H1 (cell line): ENCODE data around the gene PSMC3. TPM values are rescaled to one million over a fixed set of nuclear protein-coding genes. Genes with fewer than 3 reads are reported as not detected.

Experiments
- CTCF ChIA-PET: fragments of 300-600 bp; sonication (Branson Sonifier 250); formaldehyde crosslinking; loops from one replicate; lab custom pipeline; 2021; ENCODE audit not compliant: partially characterized antibody; lab: Charles Lee
- POLR2A ChIA-PET: fragments of 300-600 bp; sonication (Branson Sonifier 250); formaldehyde crosslinking; loops from one replicate; lab custom pipeline; 2021; ENCODE audit warnings: inconsistent platforms; ENCODE audit not compliant: partially characterized antibody; lab: Charles Lee
- DNase-seq, 2 experiments: peaks; one replicate each; pipeline versions ENCODE4 v3.0.0 to v3.0.0-alpha.2; 2010 to 2022; ENCODE audit warnings: low spot score in 2 of 2, low read depth in 1 of 2, mixed read lengths in 1 of 2
- FAIRE-seq: peaks from 2 replicates; lab custom pipeline; 2011; peaks lifted over from hg19 to GRCh38; lab: Jason Lieb, UNC
- H2AFZ ChIP-seq: 2 replicates; pipeline ENCODE4 v1.8.1; 2012; ENCODE audit warnings: low read length, inconsistent platforms
- H2AK5ac ChIP-seq: 2 replicates; pipeline ENCODE4 v1.6.1; 2013; ENCODE audit warnings: low read depth, low read length
- H2BK120ac ChIP-seq: replicated peaks from 2 replicates; pipeline ENCODE3; 2013; ENCODE audit warnings: low read depth, low read length, inconsistent platforms
- H2BK12ac ChIP-seq: 2 replicates; pipeline ENCODE4 v1.6.1; 2013; ENCODE audit warnings: low read depth, low read length
- H2BK15ac ChIP-seq: 2 replicates; pipeline ENCODE4 v1.6.1; 2013; ENCODE audit warnings: low read length
- H2BK20ac ChIP-seq: 2 replicates; pipeline ENCODE4 v1.6.1; 2013; ENCODE audit warnings: low read length
- H2BK5ac ChIP-seq: 2 replicates; pipeline ENCODE4 v1.6.1; 2013; ENCODE audit warnings: low read depth, low read length
- H3K14ac ChIP-seq: 2 replicates; pipeline ENCODE4 v1.6.1; 2013; ENCODE audit warnings: inconsistent platforms; ENCODE audit not compliant: insufficient read length
- H3K18ac ChIP-seq: 2 replicates; pipeline ENCODE4 v1.6.1; 2013; ENCODE audit warnings: low read length; ENCODE audit errors: extremely low read depth
- H3K23ac ChIP-seq: 2 replicates; pipeline ENCODE4 v1.6.1; 2013; ENCODE audit warnings: inconsistent platforms; ENCODE audit not compliant: insufficient read length
- H3K23me2 ChIP-seq: 2 replicates; pipeline ENCODE4 v1.6.1; 2013; ENCODE audit warnings: low read depth, low read length
- H3K27ac ChIP-seq: 2 replicates; pipeline ENCODE4 v1.6.1; 2011; ENCODE audit warnings: low read depth, low read length, inconsistent platforms
- H3K27me3 ChIP-seq, 4 experiments: replicated peaks in 1 of 4; 1 replicate in 1 of 4; 2 replicates in 3 of 4; pipeline versions ENCODE4 v1.6.1 to v1.8.1; 2011 to 2013; ENCODE audit warnings: low read length in 3 of 4, mild to moderate bottlenecking in 3 of 4, inconsistent platforms in 2 of 4, mixed read lengths in 2 of 4, moderate library complexity in 1 of 4; ENCODE audit not compliant: control insufficient read depth in 3 of 4, insufficient read depth in 3 of 4; ENCODE audit errors: extremely low read depth in 1 of 4
- H3K36me3 ChIP-seq, 4 experiments: 2 replicates each; pipeline versions ENCODE4 v1.6.1 to v1.8.1; 2011 to 2013; ENCODE audit warnings: mild to moderate bottlenecking in 4 of 4, low read length in 3 of 4, moderate library complexity in 2 of 4, control low read depth in 1 of 4, inconsistent platforms in 1 of 4; ENCODE audit not compliant: insufficient read depth in 4 of 4, control insufficient read depth in 2 of 4
- H3K4ac ChIP-seq: replicated peaks from 2 replicates; pipeline ENCODE3; 2013; ENCODE audit warnings: low read length, low read depth, mixed read lengths, inconsistent platforms; ENCODE audit not compliant: insufficient read length
- H3K4me1 ChIP-seq, 4 experiments: replicated peaks in 1 of 4; 1 replicate in 1 of 4; 2 replicates in 3 of 4; pipeline versions ENCODE4 v1.6.1 to v1.8.1; 2011 to 2013; ENCODE audit warnings: low read length in 3 of 4, inconsistent platforms in 2 of 4, mixed read lengths in 1 of 4; ENCODE audit not compliant: insufficient read depth in 4 of 4, control insufficient read depth in 3 of 4
- H3K4me2 ChIP-seq, 2 experiments: 2 replicates each; pipeline versions ENCODE4 v1.6.1 to v1.8.1; 2011 to 2013; ENCODE audit warnings: low read depth in 2 of 2, low read length in 2 of 2, control low read depth in 1 of 2, inconsistent platforms in 1 of 2, mild to moderate bottlenecking in 1 of 2; ENCODE audit not compliant: insufficient read depth in 1 of 2
- H3K4me3 ChIP-seq, 4 experiments: fragments of 200-600, 300-600 bp in 1 of 4; sonication (generic), shearing (Covaris generic), sonication (Bioruptor Twin) in 1 of 4; 2 replicates each; pipeline versions ENCODE4 v1.5.1 to v1.8.1; 2011 to 2016; ENCODE audit warnings: low read length in 4 of 4, low read depth in 3 of 4, control low read depth in 2 of 4, inconsistent platforms in 2 of 4, mild to moderate bottlenecking in 2 of 4, mixed read lengths in 1 of 4, moderate library complexity in 1 of 4; ENCODE audit not compliant: insufficient read depth in 2 of 4; ENCODE audit errors: extremely low read depth in 1 of 4
- H3K56ac ChIP-seq: replicated peaks from 2 replicates; pipeline ENCODE3; 2013; ENCODE audit warnings: low read depth, mild to moderate bottlenecking, mixed read lengths, low read length, inconsistent platforms; ENCODE audit not compliant: insufficient read length
- H3K79me1 ChIP-seq: 2 replicates; pipeline ENCODE4 v1.6.1; 2013; ENCODE audit warnings: low read depth, low read length, control low read depth
- H3K79me2 ChIP-seq, 2 experiments: 2 replicates each; pipeline versions ENCODE4 v1.6.1 to v1.8.1; 2012 to 2013; ENCODE audit warnings: low read length in 2 of 2, mild to moderate bottlenecking in 2 of 2, inconsistent platforms in 1 of 2; ENCODE audit not compliant: insufficient read depth in 2 of 2, control insufficient read depth in 1 of 2
- H3K9ac ChIP-seq, 4 experiments: replicated peaks in 1 of 4; 1 replicate in 1 of 4; 2 replicates in 3 of 4; pipeline versions ENCODE4 v1.6.1 to v1.8.1; 2011 to 2013; ENCODE audit warnings: low read depth in 3 of 4, low read length in 3 of 4, control low read depth in 2 of 4, mild to moderate bottlenecking in 2 of 4, moderate library complexity in 2 of 4, inconsistent platforms in 1 of 4; ENCODE audit errors: extremely low read depth in 1 of 4
- H3K9me3 ChIP-seq, 2 experiments: 2 replicates each; pipeline versions ENCODE4 v1.6.1 to v1.8.1; 2012 to 2013; ENCODE audit warnings: mild to moderate bottlenecking in 2 of 2, moderate library complexity in 2 of 2, control low read depth in 1 of 2, inconsistent platforms in 1 of 2, low read depth in 1 of 2, low read length in 1 of 2, mixed read lengths in 1 of 2; ENCODE audit not compliant: insufficient read depth in 2 of 2
- H4K20me1 ChIP-seq, 2 experiments: replicated peaks in 1 of 2; 2 replicates each; pipeline versions ENCODE3 to v1.8.1; 2011 to 2013; ENCODE audit warnings: inconsistent platforms in 2 of 2, low read length in 2 of 2, mild to moderate bottlenecking in 1 of 2; ENCODE audit not compliant: insufficient read depth in 2 of 2, control insufficient read depth in 1 of 2
- H4K5ac ChIP-seq: 2 replicates; pipeline ENCODE4 v1.6.1; 2013; ENCODE audit warnings: low read length, low read depth, mixed read lengths, inconsistent platforms; ENCODE audit not compliant: insufficient read length
- H4K8ac ChIP-seq: 2 replicates; pipeline ENCODE4 v1.8.0; 2013; ENCODE audit warnings: mild to moderate bottlenecking, moderate library complexity, low read length, inconsistent platforms; ENCODE audit not compliant: insufficient read depth; ENCODE audit errors: extremely low read depth
- H4K91ac ChIP-seq: replicated peaks from 2 replicates; pipeline ENCODE3; 2013; ENCODE audit warnings: low read length, mixed read lengths, inconsistent platforms; ENCODE audit not compliant: insufficient read length
- CHD2 ChIP-seq: IDR thresholded peaks from 2 replicates; pipeline ENCODE4 v1.6.1; 2012; ENCODE audit warnings: low read length, improper control_type of control experiment
- GTF2F1 ChIP-seq: IDR thresholded peaks from 2 replicates; pipeline ENCODE4 v1.6.1; 2012; ENCODE audit warnings: low read depth, low read length, improper control_type of control experiment, borderline replicate concordance
- HDAC2 ChIP-seq, 2 experiments: fragments of 300-600 bp in 1 of 2; sonication (generic) in 1 of 2; IDR thresholded peaks; 2 replicates each; pipeline ENCODE4 v1.6.1; 2011 to 2012; ENCODE audit warnings: low read depth in 2 of 2, low read length in 2 of 2, mild to moderate bottlenecking in 2 of 2, moderate library complexity in 2 of 2, borderline replicate concordance in 1 of 2, inconsistent platforms in 1 of 2
- JUN ChIP-seq: IDR thresholded peaks from 2 replicates; pipeline ENCODE4 v1.6.1; 2011; ENCODE audit warnings: low read depth, mild to moderate bottlenecking, improper control_type of control experiment, low read length
- JUND ChIP-seq: IDR thresholded peaks from 2 replicates; pipeline ENCODE4 v1.6.1; 2011; ENCODE audit warnings: mild to moderate bottlenecking, improper control_type of control experiment, low read length
- MAX ChIP-seq: IDR thresholded peaks from 2 replicates; pipeline ENCODE4 v1.6.1; 2012; ENCODE audit warnings: inconsistent platforms
- PHF8 ChIP-seq: fragments of 200-600 bp; sonication (generic); conservative IDR thresholded peaks from 2 replicates; pipeline ENCODE4 v1.7.1; 2012; ENCODE audit warnings: low read depth, mild to moderate bottlenecking, inconsistent platforms, low read length, moderate library complexity
- POU5F1 ChIP-seq: IDR thresholded peaks from 2 replicates; pipeline ENCODE4 v1.6.1; 2011; ENCODE audit warnings: low read depth, mild to moderate bottlenecking, low read length, moderate library complexity
- WGBS, 2 experiments: shearing (Covaris generic) in 1 of 2; methylation state at CpG; one replicate each; pipeline versions ENCODE4 v1.1.6 to v1.1.7; 2013 to 2015; ENCODE audit warnings: low lambda C conversion rate in 2 of 2, mixed read lengths in 2 of 2, inconsistent platforms in 1 of 2, low coverage in 1 of 2, missing lambda C conversion rate in 1 of 2; ENCODE audit not compliant: insufficient replicate concordance in 2 of 2, insufficient coverage in 1 of 2, insufficient read length in 1 of 2; ENCODE audit errors: extremely low coverage in 1 of 2, missing lambda C conversion rate in 1 of 2; 5-methylcytosine and 5-hydroxymethylcytosine counted together
- polyA plus RNA-seq, 7 experiments: library from polyadenylated mRNA; depleted of rRNA in 3 of 7; stranded (reverse) in 5 of 7; unstranded in 2 of 7; fragments of >200 nt in 5 of 7; fragments of 200-250 nt in 2 of 7; gene quantifications; 1 replicate in 5 of 7; 2 replicates in 1 of 7; 4 replicates in 1 of 7; pipeline versions ENCODE4 v1.2.1 to v1.2.3, GENCODE V29; 2011 to 2013; ENCODE audit warnings: missing spikeins in 2 of 7, mixed read lengths in 2 of 7
- total RNA-seq: library from RNA; stranded (reverse); fragmentation: NEBNext Ultra II Directional; extraction: Animal tissue kit (Norgen Biotek cat#: 25700); gene quantifications from 2 replicates; pipeline ENCODE4 v1.2.1, GENCODE V29; 2021
- TF ChIP-seq, protein P1 (sequence below): IDR thresholded peaks from 2 replicates; pipeline ENCODE4 v1.6.1; 2012; ENCODE audit warnings: inconsistent platforms

The PSMC3 gene
- total and polyA plus RNA-seq, 2 of the 8 experiments (the other 6 are each of a cell fraction or from before 2014, with no cell fraction given), result 105 to 160 TPM

- H3K56ac ChIP-seq, result no peak overlapping the region
- peaks cover 11% of the 10 kb centered on the region for H3K23me2 ChIP-seq
- DNase-seq, result no peak
- H3K4me1 ChIP-seq, result peaks cover 5 to 13% (median 9%) of the 10 kb centered on the region in 4 experiments
- H3K9me3 ChIP-seq, result no peaks in the 10 kb centered on the region
- CTCF ChIA-PET, result interaction anchor here (0.6 to 6.2 kb wide), 11 partner anchors 16 to 195 kb away, joined by 3 to 59 read pairs (median 3); partner anchors contain the start of genes DDB2 and PSMC3
- peaks cover 0 to 6% of the 10 kb centered on the region in 2 experiments for H4K20me1 ChIP-seq
- no peak overlapping the region for H4K5ac ChIP-seq
- no peak overlapping the region for H3K18ac ChIP-seq
- H4K8ac ChIP-seq, result peak overlapping the region; percentile 18; the same call in 1 of the 2 replicates
- no peak overlapping the region for H3K27ac ChIP-seq
- H2BK20ac ChIP-seq, result no peak overlapping the region
- H3K4ac ChIP-seq, result no peak overlapping the region
- H4K91ac ChIP-seq, result no peak overlapping the region
- H3K23ac ChIP-seq, result no peak overlapping the region
- H3K14ac ChIP-seq, result no peak overlapping the region
- H2AFZ ChIP-seq, result no peak overlapping the region
- no peak overlapping the region for H2AK5ac ChIP-seq
- no peaks in the 10 kb centered on the region for H3K79me1 ChIP-seq
- no peaks in the 10 kb centered on the region for H3K27me3 ChIP-seq
- no peak overlapping the region for H2BK5ac ChIP-seq
- no peaks in the 10 kb centered on the region; a peak in 1 of 4 replicates for H3K79me2 ChIP-seq
- 92% methylated on average over 31 of the region's 31 CpGs; no CpG with 5 or more reads in 1 of the 2 experiments for WGBS, 2 experiments
- peak overlapping the region in 2 of 4 experiments; percentile 56 to 66; a peak in 4 of 8 replicates for H3K4me3 ChIP-seq
- H2BK120ac ChIP-seq, result no peak overlapping the region
- no peak for FAIRE-seq
- POLR2A ChIA-PET, result interaction anchor here (0.7 to 12.8 kb wide), 6 partner anchors 9 to 232 kb away, joined by 3 to 140 read pairs (median 4); partner anchors contain the start of genes MTCH2 and PSMC3
- peak overlapping the region; percentile 76 to 81 for H3K4me2 ChIP-seq
- no peak overlapping the region for H2BK12ac ChIP-seq
- no peak overlapping the region for H3K9ac ChIP-seq
- no peak overlapping the region for H2BK15ac ChIP-seq
- peaks cover 0 to 2% (median 0%) of the 10 kb centered on the region in 4 experiments; a peak in 2 of 8 replicates for H3K36me3 ChIP-seq
- no peak for TF ChIP-seq JUND
- TF ChIP-seq HDAC2 (IDR thresholded peaks at IDR 0.05; ENCODE audit: borderline replicate concordance in 1 of 2, low read depth in 2 of 2, low read length in 2 of 2), result no peak
- no peak for TF ChIP-seq CHD2
- no peak for TF ChIP-seq POU5F1
- TF ChIP-seq JUN, result no peak
- TF ChIP-seq, protein P1, sequence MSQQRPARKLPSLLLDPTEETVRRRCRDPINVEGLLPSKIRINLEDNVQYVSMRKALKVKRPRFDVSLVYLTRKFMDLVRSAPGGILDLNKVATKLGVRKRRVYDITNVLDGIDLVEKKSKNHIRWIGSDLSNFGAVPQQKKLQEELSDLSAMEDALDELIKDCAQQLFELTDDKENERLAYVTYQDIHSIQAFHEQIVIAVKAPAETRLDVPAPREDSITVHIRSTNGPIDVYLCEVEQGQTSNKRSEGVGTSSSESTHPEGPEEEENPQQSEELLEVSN, result no peak
- TF ChIP-seq PHF8, result no peak
- TF ChIP-seq GTF2F1, result no peak
- no peak for TF ChIP-seq MAX
These were observed 16.5 kb downstream of the PSMC3 start for GRCh38 chr11:47409440-47410369.
